ENCODE measurements around the gene RANBP10. TPM values are rescaled to one million over a fixed set of nuclear protein-coding genes. Genes with fewer than 3 reads are reported as not detected.
A peak's percentile ranks its signal among the peaks of the same experiment; 100 is the strongest.

RANBP10 gene
- total and polyA plus RNA-seq, 2 of the 13 experiments (the other 11 are each of a cell fraction or from before 2014, with no cell fraction given) = 9.2 to 22.7 TPM

GRCh38 chr16:67833415-67834241 is 27.3 kb upstream of the RANBP10 start (continued):
- TF ChIP-seq PAXIP1 (CRISPR knock-in tag; conservative IDR thresholded peaks at IDR 0.05) (no peak), MYPOP (CRISPR knock-in tag; IDR thresholded peaks at IDR 0.05) (peak; percentile 65; the same call in 1 of the 2 replicates), ZNF451 (CRISPR knock-in tag; IDR thresholded peaks at IDR 0.05) (peak; percentile 41), ATF5 (CRISPR knock-in tag; IDR thresholded peaks at IDR 0.05; ENCODE audit: low read depth) (peak; percentile 49; the same call in 1 of the 2 replicates), ZNF431 (CRISPR knock-in tag; IDR thresholded peaks at IDR 0.05; ENCODE audit: borderline replicate concordance, low read depth) (0 out of 2 replicates have a peak, but pooled peaks have one; percentile 68), ZNF572 (CRISPR knock-in tag; IDR thresholded peaks at IDR 0.05) (peak; percentile 69), ZNF280B (CRISPR knock-in tag; IDR thresholded peaks at IDR 0.05; ENCODE audit: borderline replicate concordance) (peak; percentile 94; the same call in 1 of the 2 replicates), ZNF503 (CRISPR knock-in tag; IDR thresholded peaks at IDR 0.05) (no peak), ZNF788 (CRISPR knock-in tag; IDR thresholded peaks at IDR 0.05; ENCODE audit: borderline replicate concordance) (peak; percentile 59; the same call in 1 of the 2 replicates), YY1 (IDR thresholded peaks at IDR 0.05; ENCODE audit: insufficient read depth, insufficient replicate concordance, low read depth, low read length) (peak; percentile 92), UBTF (CRISPR knock-in tag; IDR thresholded peaks at IDR 0.05) (peak; percentile 72), ZGPAT (CRISPR knock-in tag; IDR thresholded peaks at IDR 0.05) (peak; percentile 97), HMG20B (CRISPR knock-in tag; conservative IDR thresholded peaks at IDR 0.05) (no peak)

Measured in HepG2 (cell line).